ENCODE measurements around the gene SH3BP2. TPM values are rescaled to one million over a fixed set of nuclear protein-coding genes. Genes with fewer than 3 reads are reported as not detected.

The SH3BP2 gene
- total and polyA plus RNA-seq, 9 donors, result 20.9 to 34.8 (median 26.5) TPM

GRCh38 chr4:2868877-2869487 lies 76.1 kb downstream of the SH3BP2 start:
- Histone ChIP-seq H3K27ac (ENCODE audit: low read length) (peak overlapping the region; percentile 88), H3K4me1 (ENCODE audit: control insufficient read depth, insufficient read depth, low read length) (peaks cover 39% of the 10 kb centered on the region), H3K27me3 (ENCODE audit: control insufficient read depth, insufficient read depth, low read length) (no peaks in the 10 kb centered on the region), H3K36me3 (ENCODE audit: control insufficient read depth, insufficient read depth, low read length) (peaks cover 7% of the 10 kb centered on the region), H3K9me3 (replicated peaks; ENCODE audit: control insufficient read depth, low read depth, low read length) (no peaks in the 10 kb centered on the region), H3K4me3 (ENCODE audit: low read length) (no peak overlapping the region)
- 56% methylated on average over 4 of the region's 12 CpGs for whole genome bisulfite sequencing (ENCODE audit: insufficient coverage)
- DNase-seq, result no peak

GRCh38 chr4:2869659-2870058 lies 76.8 kb downstream of the SH3BP2 start:
- no peak for DNase-seq
- Histone ChIP-seq H3K4me3 (ENCODE audit: low read length) (no peak overlapping the region), H3K9me3 (replicated peaks; ENCODE audit: control insufficient read depth, low read depth, low read length) (no peaks in the 10 kb centered on the region), H3K27ac (ENCODE audit: low read length) (no peak overlapping the region), H3K4me1 (ENCODE audit: control insufficient read depth, insufficient read depth, low read length) (peaks cover 36% of the 10 kb centered on the region), H3K36me3 (ENCODE audit: control insufficient read depth, insufficient read depth, low read length) (peaks cover 7% of the 10 kb centered on the region), H3K27me3 (ENCODE audit: control insufficient read depth, insufficient read depth, low read length) (no peaks in the 10 kb centered on the region)
- WGBS (ENCODE audit: insufficient coverage), result 83% methylated on average over 1 of the region's 6 CpGs

GRCh38 chr4:2870082-2870481 lies 77.2 kb downstream of the SH3BP2 start:
- WGBS (ENCODE audit: insufficient coverage), result 17% methylated on average over 1 of the region's 2 CpGs
- Histone ChIP-seq H3K4me3 (ENCODE audit: low read length) (no peak overlapping the region), H3K36me3 (ENCODE audit: control insufficient read depth, insufficient read depth, low read length) (peaks cover 7% of the 10 kb centered on the region), H3K4me1 (ENCODE audit: control insufficient read depth, insufficient read depth, low read length) (peaks cover 36% of the 10 kb centered on the region), H3K9me3 (replicated peaks; ENCODE audit: control insufficient read depth, low read depth, low read length) (no peaks in the 10 kb centered on the region), H3K27me3 (ENCODE audit: control insufficient read depth, insufficient read depth, low read length) (no peaks in the 10 kb centered on the region), H3K27ac (ENCODE audit: low read length) (no peak overlapping the region)
- no peak for DNase-seq

- DNase-seq, result no peak
- Histone ChIP-seq H3K27me3 (ENCODE audit: control insufficient read depth, insufficient read depth, low read length) (no peaks in the 10 kb centered on the region), H3K4me1 (ENCODE audit: control insufficient read depth, insufficient read depth, low read length) (peaks cover 35% of the 10 kb centered on the region), H3K9me3 (replicated peaks; ENCODE audit: control insufficient read depth, low read depth, low read length) (no peaks in the 10 kb centered on the region), H3K4me3 (ENCODE audit: low read length) (no peak overlapping the region), H3K27ac (ENCODE audit: low read length) (no peak overlapping the region), H3K36me3 (ENCODE audit: control insufficient read depth, insufficient read depth, low read length) (peaks cover 15% of the 10 kb centered on the region)
- WGBS (ENCODE audit: insufficient coverage), result 88% methylated on average over 4 of the region's 4 CpGs
Observed at GRCh38 chr4:2871466-2871865, 78.6 kb downstream of the SH3BP2 start.

- Histone ChIP-seq H3K4me1 (ENCODE audit: control insufficient read depth, insufficient read depth, low read length) (peaks cover 30% of the 10 kb centered on the region), H3K36me3 (ENCODE audit: control insufficient read depth, insufficient read depth, low read length) (peaks cover 15% of the 10 kb centered on the region), H3K9me3 (replicated peaks; ENCODE audit: control insufficient read depth, low read depth, low read length) (no peaks in the 10 kb centered on the region), H3K27me3 (ENCODE audit: control insufficient read depth, insufficient read depth, low read length) (no peaks in the 10 kb centered on the region), H3K4me3 (ENCODE audit: low read length) (no peak overlapping the region), H3K27ac (ENCODE audit: low read length) (no peak overlapping the region)
- DNase-seq, result no peak
- WGBS (ENCODE audit: insufficient coverage), result 11% methylated on average over 1 of the region's 2 CpGs
Observed at GRCh38 chr4:2871911-2872310, 79.0 kb downstream of the SH3BP2 start.

GRCh38 chr4:2873329-2873728 lies 80.4 kb downstream of the SH3BP2 start:
- H3K4me1 ChIP-seq (ENCODE audit: control insufficient read depth, insufficient read depth, low read length), result peaks cover 16% of the 10 kb centered on the region

GRCh38 chr4:2874861-2875260 lies 82.0 kb downstream of the SH3BP2 start:
- DNase-seq, result no peak
- WGBS (ENCODE audit: insufficient coverage), result 60% methylated on average over 1 of the region's 7 CpGs
- no peaks in the 10 kb centered on the region for H3K27me3 ChIP-seq (ENCODE audit: control insufficient read depth, insufficient read depth, low read length)
- H3K36me3 ChIP-seq (ENCODE audit: control insufficient read depth, insufficient read depth, low read length), result peaks cover 17% of the 10 kb centered on the region
- peaks cover 2% of the 10 kb centered on the region for H3K4me1 ChIP-seq (ENCODE audit: control insufficient read depth, insufficient read depth, low read length)
- no peak overlapping the region for H3K4me3 ChIP-seq (ENCODE audit: low read length)
- no peak overlapping the region for H3K27ac ChIP-seq (ENCODE audit: low read length)
- no peaks in the 10 kb centered on the region for H3K9me3 ChIP-seq (replicated peaks; ENCODE audit: control insufficient read depth, low read depth, low read length)

More at GRCh38 chr4:2873329-2873728, 80.4 kb downstream of the SH3BP2 start:
- Histone ChIP-seq H3K4me3 (ENCODE audit: low read length) (no peak overlapping the region), H3K27ac (ENCODE audit: low read length) (no peak overlapping the region), H3K27me3 (ENCODE audit: control insufficient read depth, insufficient read depth, low read length) (no peaks in the 10 kb centered on the region), H3K36me3 (ENCODE audit: control insufficient read depth, insufficient read depth, low read length) (peaks cover 14% of the 10 kb centered on the region), H3K9me3 (replicated peaks; ENCODE audit: control insufficient read depth, low read depth, low read length) (no peaks in the 10 kb centered on the region)
- no CpG with 5 or more reads among the region's 1 CpG for WGBS (ENCODE audit: insufficient coverage)
- no peak for DNase-seq

GRCh38 chr4:2875556-2875955 lies 82.7 kb downstream of the SH3BP2 start:
- Histone ChIP-seq H3K27me3 (ENCODE audit: control insufficient read depth, insufficient read depth, low read length) (no peaks in the 10 kb centered on the region), H3K9me3 (replicated peaks; ENCODE audit: control insufficient read depth, low read depth, low read length) (no peaks in the 10 kb centered on the region), H3K4me3 (ENCODE audit: low read length) (no peak overlapping the region), H3K4me1 (ENCODE audit: control insufficient read depth, insufficient read depth, low read length) (peaks cover 2% of the 10 kb centered on the region), H3K36me3 (ENCODE audit: control insufficient read depth, insufficient read depth, low read length) (peaks cover 21% of the 10 kb centered on the region), H3K27ac (ENCODE audit: low read length) (no peak overlapping the region)
- WGBS (ENCODE audit: insufficient coverage), result 71% methylated on average over 1 of the region's 3 CpGs
- DNase-seq, result no peak

- 87% methylated on average over 4 of the region's 5 CpGs for WGBS (ENCODE audit: insufficient coverage)
- no peaks in the 10 kb centered on the region for H3K9me3 ChIP-seq (replicated peaks; ENCODE audit: control insufficient read depth, low read depth, low read length)
- DNase-seq, result no peak
- H3K4me1 ChIP-seq (ENCODE audit: control insufficient read depth, insufficient read depth, low read length), result no peaks in the 10 kb centered on the region
- H3K36me3 ChIP-seq (ENCODE audit: control insufficient read depth, insufficient read depth, low read length), result peaks cover 32% of the 10 kb centered on the region
- H3K4me3 ChIP-seq (ENCODE audit: low read length), result no peak overlapping the region
- no peaks in the 10 kb centered on the region for H3K27me3 ChIP-seq (ENCODE audit: control insufficient read depth, insufficient read depth, low read length)
- no peak overlapping the region for H3K27ac ChIP-seq (ENCODE audit: low read length)
Observed at GRCh38 chr4:2878346-2878745, 85.5 kb downstream of the SH3BP2 start.

GRCh38 chr4:2879026-2879425 lies 86.1 kb downstream of the SH3BP2 start:
- Histone ChIP-seq H3K27me3 (ENCODE audit: control insufficient read depth, insufficient read depth, low read length) (no peaks in the 10 kb centered on the region), H3K27ac (ENCODE audit: low read length) (no peak overlapping the region), H3K36me3 (ENCODE audit: control insufficient read depth, insufficient read depth, low read length) (peaks cover 34% of the 10 kb centered on the region), H3K4me1 (ENCODE audit: control insufficient read depth, insufficient read depth, low read length) (no peaks in the 10 kb centered on the region), H3K9me3 (replicated peaks; ENCODE audit: control insufficient read depth, low read depth, low read length) (no peaks in the 10 kb centered on the region), H3K4me3 (ENCODE audit: low read length) (no peak overlapping the region)
- no peak for DNase-seq
- WGBS (ENCODE audit: insufficient coverage), result 75% methylated on average over 3 of the region's 5 CpGs

- WGBS (ENCODE audit: insufficient coverage), result no CpG with 5 or more reads among the region's 3 CpGs
- no peak for DNase-seq
- H3K9me3 ChIP-seq (replicated peaks; ENCODE audit: control insufficient read depth, low read depth, low read length), result no peaks in the 10 kb centered on the region
- no peak overlapping the region for H3K27ac ChIP-seq (ENCODE audit: low read length)
- peaks cover 45% of the 10 kb centered on the region for H3K36me3 ChIP-seq (ENCODE audit: control insufficient read depth, insufficient read depth, low read length)
- H3K4me3 ChIP-seq (ENCODE audit: low read length), result no peak overlapping the region
- H3K27me3 ChIP-seq (ENCODE audit: control insufficient read depth, insufficient read depth, low read length), result no peaks in the 10 kb centered on the region
- no peaks in the 10 kb centered on the region for H3K4me1 ChIP-seq (ENCODE audit: control insufficient read depth, insufficient read depth, low read length)
Observed at GRCh38 chr4:2881431-2881830, 88.5 kb downstream of the SH3BP2 start.

All from muscle of leg (tissue), 11 donors.